Transverse colon (tissue), 4 donors: ENCODE measurements around the gene CD320. TPM values are rescaled to one million over a fixed set of nuclear protein-coding genes. Genes with fewer than 3 reads are reported as not detected.
A peak's percentile ranks its signal among the peaks of the same experiment; 100 is the strongest.
"Not testable (repeated sequence)": the region's sequence is repeated elsewhere in the genome, so short reads cannot be mapped to it uniquely, and the experiment has no call there.

Source experiments
- DNase-seq: peaks from one replicate; pipeline ENCODE4 v3.0.0-alpha.2; 2019
- H3K27ac ChIP-seq, 4 donors: fragments of 200-600 bp; sonication (generic); 2 replicates each; pipeline ENCODE4 v1.5.1; 2016 to 2018; ENCODE audit warnings: inconsistent platforms in 4 of 4
- H3K27me3 ChIP-seq: fragments of 200-600 bp; sonication (generic); 2 replicates; pipeline ENCODE4 v1.5.1; 2017; ENCODE audit warnings: inconsistent platforms
- H3K36me3 ChIP-seq, 4 donors: fragments of 200-600 bp; sonication (generic); 2 replicates each; pipeline ENCODE4 v1.5.1; 2017 to 2019; ENCODE audit warnings: inconsistent platforms in 4 of 4
- H3K4me1 ChIP-seq, 4 donors: fragments of 200-600 bp; sonication (generic); 2 replicates each; pipeline ENCODE4 v1.5.1; 2017 to 2020; ENCODE audit warnings: inconsistent platforms in 4 of 4
- H3K4me3 ChIP-seq, 4 donors: fragments of 200-600 bp; sonication (generic); 1 replicate in 1 of 4; 2 replicates in 3 of 4; pipeline versions ENCODE4 v1.5.1 to v1.6.1; 2017 to 2019; ENCODE audit warnings: inconsistent platforms in 4 of 4
- H3K9me3 ChIP-seq, 2 donors: fragments of 200-600 bp; sonication (generic); 2 replicates each; pipeline ENCODE4 v1.5.1; 2017 to 2019; ENCODE audit warnings: inconsistent platforms in 2 of 2
- CTCF ChIP-seq, 5 experiments: fragments of 200-600 bp in 3 of 5; fragments of 450-650 bp in 2 of 5; sonication (generic) in 3 of 5; IDR thresholded peaks; 1 replicate in 2 of 5; 2 replicates in 3 of 5; pipeline ENCODE4 v1.5.1; 2016 to 2017; ENCODE audit warnings: antibody characterized with exemption in 5 of 5, inconsistent platforms in 3 of 5, mild to moderate bottlenecking in 2 of 5, moderate library complexity in 1 of 5
- EP300 ChIP-seq: sonication (generic); formaldehyde crosslinking; IDR thresholded peaks from one replicate; pipeline ENCODE4 v1.6.1; 2017; ENCODE audit warnings: antibody characterized with exemption, low read depth
- POLR2A ChIP-seq: fragments of 450-650 bp; IDR thresholded peaks from one replicate; pipeline ENCODE4 v1.6.1; 2016; ENCODE audit warnings: antibody characterized with exemption, mild to moderate bottlenecking, moderate library complexity
- POLR2AphosphoS5 ChIP-seq, 3 donors: sonication (generic); formaldehyde crosslinking; IDR thresholded peaks; one replicate each; pipeline ENCODE4 v1.6.1; 2016; ENCODE audit warnings: antibody characterized with exemption in 3 of 3
- WGBS, 2 donors: methylation state at CpG; one replicate each; pipeline ENCODE4 v1.1.5; 2018; ENCODE audit warnings: low coverage in 1 of 2; 5-methylcytosine and 5-hydroxymethylcytosine counted together
- in situ Hi-C, 4 donors: fragments of 200-750 bp; cut with MboI; loops; one replicate each; pipeline versions ENCODE4 v1.15.0 to v1.15.1; 2017; ENCODE audit warnings: low sequenced_read_pairs in 3 of 4, low pct_ligation_motif_present in 1 of 4, low pct_unique_long_range_greater_than_20kb in 1 of 4
- intact Hi-C: fragments of 100-400 bp; cut with DNase I; formaldehyde crosslinking; loops from one replicate; pipeline ENCODE4 v1.15.1; 2023; ENCODE audit warnings: low total_unique reads
- total RNA-seq, 4 donors: library from RNA; depleted of rRNA; stranded (reverse); fragments of >200 nt; gene quantifications; one replicate each; pipeline ENCODE4 v1.1.0, GENCODE V29; 2016

The CD320 gene
- total RNA-seq, 4 donors from 2014 or later, result 9.4 to 73.2 (median 41.0) TPM

GRCh38 chr19:8319807-8320520 lies 11.8 kb upstream of the CD320 start:
- TF ChIP-seq POLR2A (no peak), POLR2AphosphoS5 (IDR thresholded peaks at IDR 0.05) (no peak), EP300 (no peak), CTCF (IDR thresholded peaks at IDR 0.05) (no peak)
- H3K36me3 ChIP-seq, result peaks cover 0 to 7% (median 0%) of the 10 kb centered on the region in 4 donors
- no peak for DNase-seq
- in situ Hi-C loops, result loop anchor here in 1 of 4 donors (5.0 kb wide), 1 partner anchor 53 kb away; no protein-coding TSS in a partner anchor
- H3K9me3 ChIP-seq, result no peaks in the 10 kb centered on the region
- WGBS, 2 donors, result 65 to 84% methylated on average over 5 to 19 of the region's 19 CpGs
- peak overlapping the region; percentile 90 to 96 (median 94) for H3K27ac ChIP-seq
- no peaks in the 10 kb centered on the region for H3K27me3 ChIP-seq
- peak overlapping the region in 3 of 4 donors; percentile 76 to 88 (median 86) for H3K4me3 ChIP-seq
- peaks cover 20 to 29% (median 24%) of the 10 kb centered on the region in 4 donors for H3K4me1 ChIP-seq
- intact Hi-C loops, result no loop called here

GRCh38 chr19:8318835-8319234 lies 10.7 kb upstream of the CD320 start:
- Histone ChIP-seq H3K36me3 (peaks cover 0 to 18% (median 4%) of the 10 kb centered on the region in 4 donors), H3K4me1 (peaks cover 20 to 29% (median 24%) of the 10 kb centered on the region in 4 donors)
- H3K4me3 ChIP-seq, H3K27ac ChIP-seq, DNase-seq, H3K9me3 ChIP-seq, H3K27me3 ChIP-seq, intact Hi-C loops, in situ Hi-C loops: not testable (repeated sequence)
- 40 to 80% methylated on average over 1 to 9 of the region's 9 CpGs for WGBS, 2 donors

GRCh38 chr19:8316351-8317125 lies 8.4 kb upstream of the CD320 start:
- in situ Hi-C loops, result no loop called here
- intact Hi-C loops, result no loop called here

GRCh38 chr19:8314981-8315640 lies 7.0 kb upstream of the CD320 start:
- H3K9me3 ChIP-seq, H3K4me3 ChIP-seq, H3K27ac ChIP-seq, in situ Hi-C loops, intact Hi-C loops, DNase-seq, H3K27me3 ChIP-seq: not testable (repeated sequence)
- peaks cover 0 to 25% (median 7%) of the 10 kb centered on the region in 4 donors for H3K36me3 ChIP-seq
- H3K4me1 ChIP-seq, result peaks cover 6 to 15% (median 10%) of the 10 kb centered on the region in 4 donors
- 89 to 96% methylated on average over 9 to 11 of the region's 11 CpGs for WGBS, 2 donors

More at GRCh38 chr19:8316351-8317125, 8.4 kb upstream of the CD320 start:
- WGBS, 2 donors, result 63 to 89% methylated on average over 2 to 14 of the region's 14 CpGs
- no peak overlapping the region for H3K27ac ChIP-seq
- DNase-seq, result no peak
- no peak overlapping the region for H3K4me3 ChIP-seq
- peaks cover 0 to 18% (median 5%) of the 10 kb centered on the region in 4 donors for H3K36me3 ChIP-seq
- no peaks in the 10 kb centered on the region for H3K9me3 ChIP-seq
- TF ChIP-seq POLR2A, result no peak
- TF ChIP-seq CTCF (IDR thresholded peaks at IDR 0.05), result no peak
- TF ChIP-seq POLR2AphosphoS5 (IDR thresholded peaks at IDR 0.05), result no peak
- no peak for TF ChIP-seq EP300
- peaks cover 9 to 20% (median 14%) of the 10 kb centered on the region in 4 donors for H3K4me1 ChIP-seq
- H3K27me3 ChIP-seq, result no peaks in the 10 kb centered on the region
